Trophoblast cell (in vitro differentiated cells and primary cell): Measurements from ENCODE around the gene HTT.

Experiments used
- DNase-seq, 2 donors: peaks; one replicate each; pipeline ENCODE4 v3.0.0-alpha.2; 2016
- H2AFZ ChIP-seq: 2 replicates; pipeline ENCODE4 v1.6.1; 2013; ENCODE audit warnings: low read length, moderate library complexity, mild to moderate bottlenecking; ENCODE audit not compliant: insufficient read depth, poor library complexity
- H2AK5ac ChIP-seq: 2 replicates; pipeline ENCODE4 v1.6.1; 2013; ENCODE audit warnings: mild to moderate bottlenecking, low read length
- H2BK120ac ChIP-seq: 2 replicates; pipeline ENCODE4 v1.6.1; 2013; ENCODE audit warnings: low read length, mild to moderate bottlenecking, moderate library complexity; ENCODE audit not compliant: insufficient read depth, poor library complexity
- H2BK12ac ChIP-seq: 2 replicates; pipeline ENCODE4 v1.6.1; 2013; ENCODE audit warnings: mild to moderate bottlenecking, low read length, moderate library complexity
- H2BK5ac ChIP-seq: 2 replicates; pipeline ENCODE4 v1.6.1; 2013; ENCODE audit warnings: low read length, low read depth, moderate library complexity, mild to moderate bottlenecking; ENCODE audit not compliant: poor library complexity
- H3K14ac ChIP-seq: 2 replicates; pipeline ENCODE4 v1.6.1; 2013; ENCODE audit warnings: mild to moderate bottlenecking, low read length
- H3K18ac ChIP-seq: 2 replicates; pipeline ENCODE4 v1.6.1; 2013; ENCODE audit warnings: mild to moderate bottlenecking, low read length
- H3K23ac ChIP-seq: 2 replicates; pipeline ENCODE4 v1.6.1; 2013; ENCODE audit warnings: low read length
- H3K27ac ChIP-seq: 2 replicates; pipeline ENCODE4 v1.5.1; 2013; ENCODE audit warnings: low read depth, mild to moderate bottlenecking, inconsistent platforms, low read length, moderate library complexity
- H3K27me3 ChIP-seq: 2 replicates; pipeline ENCODE4 v1.6.1; 2013; ENCODE audit warnings: inconsistent platforms, mild to moderate bottlenecking, low read length, moderate library complexity; ENCODE audit not compliant: insufficient read depth
- H3K36me3 ChIP-seq, 2 experiments: 1 replicate in 1 of 2; 2 replicates in 1 of 2; pipeline ENCODE4 v1.6.1; 2013; ENCODE audit warnings: low read length in 2 of 2, mild to moderate bottlenecking in 2 of 2, moderate library complexity in 1 of 2; ENCODE audit not compliant: insufficient read depth in 2 of 2, control insufficient read depth in 1 of 2
- H3K4ac ChIP-seq: 2 replicates; pipeline ENCODE4 v1.6.1; 2013; ENCODE audit warnings: low read depth, mild to moderate bottlenecking, low read length, moderate library complexity
- H3K4me1 ChIP-seq, 2 experiments: 1 replicate in 1 of 2; 2 replicates in 1 of 2; pipeline ENCODE4 v1.6.1; 2013; ENCODE audit warnings: low read length in 2 of 2, mild to moderate bottlenecking in 2 of 2, moderate library complexity in 1 of 2; ENCODE audit not compliant: insufficient read depth in 2 of 2, control insufficient read depth in 1 of 2
- H3K4me2 ChIP-seq: 2 replicates; pipeline ENCODE4 v1.6.1; 2013; ENCODE audit warnings: inconsistent platforms, mild to moderate bottlenecking, low read length, moderate library complexity
- H3K4me3 ChIP-seq: 2 replicates; pipeline ENCODE4 v1.5.1; 2013; ENCODE audit warnings: mild to moderate bottlenecking, low read depth, low read length, inconsistent platforms
- H3K79me1 ChIP-seq: one replicate; pipeline ENCODE4 v1.6.1; 2013; ENCODE audit warnings: low read length
- H3K79me2 ChIP-seq: 2 replicates; pipeline ENCODE4 v1.6.1; 2013; ENCODE audit warnings: low read length, mild to moderate bottlenecking; ENCODE audit not compliant: control insufficient read depth, insufficient read depth, poor library complexity
- H3K9ac ChIP-seq: 2 replicates; pipeline ENCODE4 v1.6.1; 2013; ENCODE audit warnings: mild to moderate bottlenecking, low read length
- H3K9me3 ChIP-seq: 2 replicates; pipeline ENCODE4 v1.6.1; 2013; ENCODE audit warnings: low read depth, mild to moderate bottlenecking, control low read depth, inconsistent platforms, low read length; ENCODE audit not compliant: insufficient read depth
- H4K12ac ChIP-seq: 2 replicates; pipeline ENCODE4 v1.6.1; 2013; ENCODE audit warnings: low read depth, mild to moderate bottlenecking, low read length, moderate library complexity
- H4K8ac ChIP-seq: 2 replicates; pipeline ENCODE4 v1.6.1; 2013; ENCODE audit warnings: low read depth, mild to moderate bottlenecking, low read length, moderate library complexity
- H4K91ac ChIP-seq: one replicate; pipeline ENCODE4 v1.6.1; 2013; ENCODE audit warnings: low read depth, mild to moderate bottlenecking, low read length, moderate library complexity
- WGBS: extraction: QIAGEN DNeasy Blood & Tissue Kit; methylation state at CpG from one replicate; pipeline ENCODE4 v1.1.7; 2013; ENCODE audit warnings: missing lambda C conversion rate; ENCODE audit not compliant: insufficient read length, insufficient coverage; ENCODE audit errors: extremely low coverage; 5-methylcytosine and 5-hydroxymethylcytosine counted together

HTT gene

GRCh38 chr4:3215256-3215655 is 140.8 kb downstream of the HTT start:
- H3K4me3 ChIP-seq, result no peak overlapping the region
- WGBS, result no CpG with 5 or more reads among the region's 12 CpGs
- H3K23ac ChIP-seq, result no peak overlapping the region

GRCh38 chr4:3215733-3216132 is 141.3 kb downstream of the HTT start:
- Histone ChIP-seq H3K18ac (no peak overlapping the region), H3K14ac (no peak overlapping the region), H2BK5ac (no peak overlapping the region), H3K27me3 (no peaks in the 10 kb centered on the region), H3K27ac (no peak overlapping the region), H4K8ac (no peak overlapping the region), H4K91ac (no peak overlapping the region), H3K4ac (no peak overlapping the region), H3K79me1 (no peaks in the 10 kb centered on the region), H3K36me3 (peaks cover 55 to 70% of the 10 kb centered on the region in 2 experiments), H3K23ac (no peak overlapping the region), H3K4me3 (no peak overlapping the region), H3K9me3 (no peaks in the 10 kb centered on the region), H2AFZ (no peak overlapping the region), H2AK5ac (no peak overlapping the region), H3K79me2 (no peaks in the 10 kb centered on the region), H3K9ac (no peak overlapping the region), H3K4me1 (peaks cover 0 to 4% of the 10 kb centered on the region in 2 experiments), H3K4me2 (no peak overlapping the region), H2BK120ac (no peak overlapping the region), H4K12ac (no peak overlapping the region), H2BK12ac (no peak overlapping the region)
- no peak for DNase-seq
- no CpG with 5 or more reads among the region's 4 CpGs for WGBS

More at GRCh38 chr4:3215256-3215655, 140.8 kb downstream of the HTT start:
- H3K27me3 ChIP-seq, result no peaks in the 10 kb centered on the region
- no peak overlapping the region for H4K12ac ChIP-seq
- no peak overlapping the region for H2BK120ac ChIP-seq
- H3K4ac ChIP-seq, result no peak overlapping the region
- peaks cover 0 to 4% of the 10 kb centered on the region in 2 experiments for H3K4me1 ChIP-seq
- H3K79me2 ChIP-seq, result no peaks in the 10 kb centered on the region
- H3K9me3 ChIP-seq, result no peaks in the 10 kb centered on the region
- H2AFZ ChIP-seq, result no peak overlapping the region
- H3K18ac ChIP-seq, result no peak overlapping the region
- H2BK5ac ChIP-seq, result no peak overlapping the region
- DNase-seq, result no peak
- no peak overlapping the region for H3K27ac ChIP-seq
- no peak overlapping the region for H4K8ac ChIP-seq
- no peak overlapping the region for H4K91ac ChIP-seq
- H2AK5ac ChIP-seq, result no peak overlapping the region
- H3K14ac ChIP-seq, result no peak overlapping the region
- H2BK12ac ChIP-seq, result no peak overlapping the region
- no peak overlapping the region for H3K4me2 ChIP-seq
- no peak overlapping the region for H3K9ac ChIP-seq
- no peaks in the 10 kb centered on the region for H3K79me1 ChIP-seq
- H3K36me3 ChIP-seq, result peaks cover 56 to 70% of the 10 kb centered on the region in 2 experiments

- Histone ChIP-seq H2AFZ (no peak overlapping the region), H2BK12ac (no peak overlapping the region), H3K27me3 (no peaks in the 10 kb centered on the region), H4K12ac (no peak overlapping the region), H3K79me2 (no peaks in the 10 kb centered on the region), H3K9ac (no peak overlapping the region), H3K4me2 (no peak overlapping the region), H4K8ac (no peak overlapping the region), H3K4me1 (peaks cover 0 to 4% of the 10 kb centered on the region in 2 experiments), H3K9me3 (no peaks in the 10 kb centered on the region), H2BK5ac (no peak overlapping the region), H2BK120ac (no peak overlapping the region), H3K27ac (no peak overlapping the region), H3K23ac (no peak overlapping the region), H3K18ac (no peak overlapping the region), H3K79me1 (no peaks in the 10 kb centered on the region), H3K4me3 (no peak overlapping the region), H3K4ac (no peak overlapping the region), H2AK5ac (no peak overlapping the region), H3K36me3 (peaks cover 63 to 79% of the 10 kb centered on the region in 2 experiments), H4K91ac (no peak overlapping the region), H3K14ac (no peak overlapping the region)
- no CpG with 5 or more reads among the region's 2 CpGs for WGBS
- DNase-seq, result no peak
Observed at GRCh38 chr4:3217266-3217665, 142.8 kb downstream of the HTT start.

DNA sequence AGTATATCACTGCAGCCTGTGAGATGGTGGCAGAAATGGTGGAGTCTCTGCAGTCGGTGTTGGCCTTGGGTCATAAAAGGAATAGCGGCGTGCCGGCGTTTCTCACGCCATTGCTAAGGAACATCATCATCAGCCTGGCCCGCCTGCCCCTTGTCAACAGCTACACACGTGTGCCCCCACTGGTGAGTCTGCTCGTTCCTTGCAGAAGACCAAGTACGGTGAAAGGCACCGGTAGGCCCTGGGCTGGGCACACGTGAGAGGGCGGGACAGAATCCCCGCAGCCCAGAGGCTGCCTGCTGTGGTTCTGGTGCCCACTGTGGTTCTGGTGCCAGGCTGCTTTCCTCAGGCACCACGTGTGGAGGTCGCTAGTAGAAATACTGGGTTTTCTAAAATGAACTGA is 143.3 kb downstream of the HTT start:
- Histone ChIP-seq H2BK12ac (no peak overlapping the region), H3K14ac (no peak overlapping the region)
- no CpG with 5 or more reads among the region's 16 CpGs for WGBS

More for the DNA sequence above, 143.3 kb downstream of the HTT start:
- no peak overlapping the region for H4K91ac ChIP-seq
- H3K4me2 ChIP-seq, result no peak overlapping the region
- no peak overlapping the region for H2BK5ac ChIP-seq
- no peak overlapping the region for H2BK120ac ChIP-seq
- H4K8ac ChIP-seq, result no peak overlapping the region
- H3K4me3 ChIP-seq, result no peak overlapping the region
- peaks cover 0 to 4% of the 10 kb centered on the region in 2 experiments for H3K4me1 ChIP-seq
- no peak overlapping the region for H4K12ac ChIP-seq
- no peak overlapping the region for H3K18ac ChIP-seq
- H2AK5ac ChIP-seq, result no peak overlapping the region
- peaks cover 59 to 77% of the 10 kb centered on the region in 2 experiments for H3K36me3 ChIP-seq
- no peak overlapping the region for H3K23ac ChIP-seq
- H3K27ac ChIP-seq, result no peak overlapping the region
- DNase-seq, result no peak
- H3K9me3 ChIP-seq, result no peaks in the 10 kb centered on the region
- no peak overlapping the region for H3K4ac ChIP-seq
- no peak overlapping the region for H3K9ac ChIP-seq
- no peaks in the 10 kb centered on the region for H3K27me3 ChIP-seq
- H3K79me1 ChIP-seq, result no peaks in the 10 kb centered on the region
- no peak overlapping the region for H2AFZ ChIP-seq
- H3K79me2 ChIP-seq, result no peaks in the 10 kb centered on the region
